Measurements from ENCODE around the gene MAP2K6. TPM values are rescaled to one million over a fixed set of nuclear protein-coding genes. Genes with fewer than 3 reads are reported as not detected.

MAP2K6 gene
- total and polyA plus RNA-seq, 2 of the 8 experiments (the other 6 are each of a cell fraction or from before 2014, with no cell fraction given) = 11.0 to 44.1 TPM

DNA sequence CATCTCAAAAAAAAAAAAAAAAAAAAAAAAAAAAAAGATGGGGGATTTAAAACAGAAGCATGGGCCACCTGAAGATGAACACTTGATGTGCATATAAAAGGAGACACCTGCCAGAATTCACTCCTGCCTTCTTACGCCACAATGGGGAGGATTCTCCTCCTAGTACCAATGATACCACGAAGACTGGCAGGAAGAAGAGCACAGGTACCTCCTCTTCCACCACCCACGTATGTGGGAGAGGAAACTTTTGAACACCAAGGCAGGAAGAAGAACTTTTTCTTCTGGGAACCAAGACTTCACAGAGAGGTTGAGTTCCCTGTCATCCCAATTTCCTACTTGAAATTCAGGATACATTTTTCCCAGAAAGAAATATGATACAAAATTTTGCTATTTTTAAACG lies 2.7 kb upstream of the MAP2K6 start (continued):
- TF ChIP-seq RBBP5 (IDR thresholded peaks at IDR 0.05; ENCODE audit: borderline replicate concordance, low read depth, low read length) (no peak), HDAC2 (IDR thresholded peaks at IDR 0.05; ENCODE audit: borderline replicate concordance in 1 of 2, low read depth in 2 of 2, low read length in 2 of 2) (no peak), BCL11A (IDR thresholded peaks at IDR 0.05; ENCODE audit: low read depth in 2 of 2, low read length in 2 of 2) (no peak), RNF2 (IDR thresholded peaks at IDR 0.05; ENCODE audit: borderline replicate concordance, low read depth, low read length, missing control alignments, poor library complexity, severe bottlenecking) (no peak), TBP (IDR thresholded peaks at IDR 0.05; ENCODE audit: low read depth, low read length) (no peak)

Data from H1 (cell line).